Central memory CD4-positive, alpha-beta T cell (primary cell): ENCODE results near the gene UPK1A.

Experiments
- DNase-seq: peaks from one replicate; pipeline ENCODE4 v3.0.0; 2022

The UPK1A gene

DNA sequence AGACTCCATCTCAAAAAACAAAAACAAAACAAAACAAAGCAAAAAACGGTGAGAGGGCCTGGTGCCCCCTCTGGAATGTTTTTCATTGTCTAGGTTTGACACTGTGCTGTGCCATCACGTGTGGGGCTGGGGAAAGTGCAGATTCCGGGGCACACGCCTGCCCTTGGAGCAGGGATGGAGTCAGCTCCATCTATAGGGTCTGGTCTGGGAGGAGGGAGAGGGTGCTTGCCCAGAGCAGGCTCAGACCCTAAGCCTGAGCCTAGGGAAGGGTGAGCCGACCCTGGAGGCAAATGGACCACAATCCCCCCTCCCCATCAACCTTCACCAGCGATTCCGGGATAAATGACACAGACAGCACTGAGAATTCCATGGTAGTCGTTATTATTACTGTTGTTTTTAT is 27.1 kb downstream of the UPK1A start:
- DNase-seq, result no peak

DNA sequence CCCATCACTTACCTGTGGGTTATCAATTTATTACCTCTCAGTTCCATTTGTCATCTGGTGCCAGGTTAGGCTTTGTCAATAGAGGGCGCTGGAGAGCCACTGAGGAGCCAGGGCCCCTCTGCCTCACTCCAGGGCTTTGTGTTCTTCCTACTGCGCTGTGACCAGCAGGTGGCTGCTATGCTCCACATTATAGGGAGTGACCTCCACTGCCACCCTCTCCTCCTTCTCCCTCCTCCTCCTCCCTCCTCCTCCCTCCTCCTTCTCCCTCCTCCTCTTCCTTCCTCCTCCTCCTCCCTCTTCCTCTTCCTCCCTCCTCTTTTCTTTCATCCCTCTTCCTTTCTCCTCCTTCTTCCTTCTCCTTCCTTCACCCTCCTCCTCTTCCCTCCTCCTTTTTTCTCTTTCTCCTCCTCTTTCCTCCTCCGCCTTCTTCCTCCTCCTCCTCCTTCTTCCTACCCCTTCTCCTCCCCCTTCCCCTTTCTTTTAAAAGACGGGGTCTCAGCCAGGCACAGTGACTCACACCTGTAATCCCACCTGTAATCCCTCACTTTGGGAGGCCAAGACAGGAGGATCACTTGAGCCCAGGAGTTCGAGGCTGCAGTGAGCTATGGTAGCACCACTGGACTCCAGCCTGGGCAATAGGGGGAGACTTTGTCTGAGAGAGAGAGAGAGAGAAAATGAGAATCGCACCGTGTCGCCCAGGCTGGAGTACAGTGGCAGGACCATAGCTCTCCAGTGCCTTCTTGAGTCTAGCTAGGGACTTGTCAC is 27.7 kb downstream of the UPK1A start:
- peak; percentile 84 for DNase-seq

GRCh38 chr19:35695895-35696422 is 29.6 kb downstream of the UPK1A start:
- DNase-seq, result no peak

DNA sequence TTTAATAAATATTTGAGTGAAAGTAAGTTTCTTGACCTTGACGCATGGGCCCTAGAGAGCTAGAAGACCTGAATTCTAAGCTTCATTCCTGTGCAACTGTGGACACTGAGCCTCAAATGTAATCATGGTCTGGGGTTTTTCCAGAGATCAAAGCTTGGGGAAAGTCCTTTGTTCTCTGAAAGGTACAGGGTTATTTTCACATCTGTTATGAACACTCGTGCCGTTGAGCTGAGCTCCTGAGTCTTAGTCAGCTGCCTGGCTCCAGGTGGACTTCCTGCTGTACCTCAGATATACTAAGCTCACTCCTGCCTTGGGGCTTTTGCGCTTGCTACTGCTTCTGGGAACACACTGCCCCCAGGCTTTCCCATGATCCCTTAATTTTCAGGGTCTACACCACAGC is 30.5 kb downstream of the UPK1A start:
- DNase-seq, result no peak

DNA sequence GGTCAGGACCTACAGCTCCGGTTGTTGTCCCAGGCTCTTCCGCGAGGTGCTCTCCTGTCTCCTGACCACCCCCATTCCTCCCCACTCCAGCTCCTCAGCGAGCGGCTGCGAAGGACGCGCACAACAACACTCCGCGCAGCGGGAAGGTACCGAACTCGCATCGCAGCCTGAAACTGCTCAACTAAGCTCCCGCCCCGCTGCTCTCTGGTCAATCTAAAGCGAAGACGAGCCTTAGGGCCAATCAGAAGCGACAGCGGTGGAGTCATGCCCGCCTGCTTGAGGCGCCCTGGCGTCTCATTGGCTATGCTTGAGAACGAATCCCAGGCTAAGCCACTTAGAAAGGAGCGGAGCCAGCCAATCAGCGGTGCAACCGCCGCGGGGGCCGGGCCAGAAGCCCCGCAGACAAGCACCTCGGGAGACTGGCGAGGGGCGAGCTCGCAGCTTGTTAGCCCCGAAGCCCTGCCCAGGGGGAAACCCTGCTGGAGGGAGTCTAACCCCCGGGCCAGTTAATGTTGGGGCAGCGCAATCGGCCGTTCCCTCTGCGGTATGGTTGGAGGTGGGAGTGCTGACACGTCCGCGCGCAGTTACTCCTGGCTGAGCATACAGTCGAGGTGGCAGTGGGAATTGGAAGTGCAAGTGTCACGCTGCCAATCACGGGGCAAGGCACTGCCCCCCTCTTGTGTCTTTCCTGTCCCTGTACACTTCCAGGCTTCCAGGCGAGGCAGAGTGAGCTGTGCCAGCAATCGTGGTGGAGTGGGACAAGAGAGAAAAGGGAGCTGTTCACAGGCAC is 36.1 kb downstream of the UPK1A start:
- peak; percentile 89 for DNase-seq

- DNase-seq, result no peak
These were observed 37.0 kb downstream of the UPK1A start for GRCh38 chr19:35703343-35703742.

- no peak for DNase-seq
These were observed 37.9 kb downstream of the UPK1A start, which contains the start of gene ZBTB32 for GRCh38 chr19:35704218-35704617. TSS of gene ZBTB32 (plus strand) at chr19:35704558. CDS start at chr19:35714627, 10,069 bp downstream.

- no peak for DNase-seq
These were observed 42.1 kb downstream of the UPK1A start for GRCh38 chr19:35708391-35708790.

DNA sequence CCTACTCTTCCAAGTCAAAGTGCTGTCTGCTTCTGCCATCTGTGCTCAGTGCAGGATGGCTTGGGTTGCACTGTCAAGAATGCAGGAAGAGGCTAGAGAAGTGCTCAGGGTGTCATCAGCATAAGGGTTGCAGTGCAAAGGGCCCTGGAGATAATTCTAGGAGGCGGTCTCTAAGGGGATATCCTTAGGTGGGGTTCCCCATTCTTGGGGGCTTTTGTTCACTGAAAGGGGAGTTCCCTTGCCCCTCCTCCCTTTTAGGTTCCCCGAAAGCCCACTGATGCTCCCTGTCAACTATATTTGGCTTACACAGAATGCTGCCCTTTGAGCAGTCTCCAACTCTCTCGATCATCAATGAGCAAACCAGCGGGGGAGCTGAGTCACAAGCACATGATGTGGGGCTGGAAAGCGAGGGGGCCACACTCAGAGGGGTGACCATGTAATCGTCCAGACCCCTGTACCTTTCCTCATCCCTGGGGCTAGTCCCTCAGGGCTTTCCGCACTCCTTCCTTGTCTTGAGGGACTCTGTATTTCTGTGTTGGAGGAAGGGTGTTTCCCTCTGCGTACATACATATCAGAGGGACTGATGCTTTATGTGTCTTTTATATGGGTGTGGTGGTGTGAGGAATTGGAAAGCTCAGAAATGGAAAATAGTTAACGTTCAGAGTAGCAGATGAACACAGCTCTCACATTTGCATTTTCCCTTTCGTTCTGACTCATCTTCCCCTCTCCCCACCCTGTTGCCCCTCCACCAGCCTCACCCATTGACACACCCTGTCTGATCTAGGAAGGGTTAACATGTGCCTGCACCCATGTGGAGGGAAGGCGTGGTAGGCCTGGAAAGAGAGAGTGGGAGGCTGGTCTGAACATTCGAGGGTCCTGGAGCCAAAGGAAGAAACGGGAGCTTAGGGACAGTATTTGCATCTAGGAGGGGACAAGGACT is 44.7 kb downstream of the UPK1A start:
- DNase-seq, result no peak

DNA sequence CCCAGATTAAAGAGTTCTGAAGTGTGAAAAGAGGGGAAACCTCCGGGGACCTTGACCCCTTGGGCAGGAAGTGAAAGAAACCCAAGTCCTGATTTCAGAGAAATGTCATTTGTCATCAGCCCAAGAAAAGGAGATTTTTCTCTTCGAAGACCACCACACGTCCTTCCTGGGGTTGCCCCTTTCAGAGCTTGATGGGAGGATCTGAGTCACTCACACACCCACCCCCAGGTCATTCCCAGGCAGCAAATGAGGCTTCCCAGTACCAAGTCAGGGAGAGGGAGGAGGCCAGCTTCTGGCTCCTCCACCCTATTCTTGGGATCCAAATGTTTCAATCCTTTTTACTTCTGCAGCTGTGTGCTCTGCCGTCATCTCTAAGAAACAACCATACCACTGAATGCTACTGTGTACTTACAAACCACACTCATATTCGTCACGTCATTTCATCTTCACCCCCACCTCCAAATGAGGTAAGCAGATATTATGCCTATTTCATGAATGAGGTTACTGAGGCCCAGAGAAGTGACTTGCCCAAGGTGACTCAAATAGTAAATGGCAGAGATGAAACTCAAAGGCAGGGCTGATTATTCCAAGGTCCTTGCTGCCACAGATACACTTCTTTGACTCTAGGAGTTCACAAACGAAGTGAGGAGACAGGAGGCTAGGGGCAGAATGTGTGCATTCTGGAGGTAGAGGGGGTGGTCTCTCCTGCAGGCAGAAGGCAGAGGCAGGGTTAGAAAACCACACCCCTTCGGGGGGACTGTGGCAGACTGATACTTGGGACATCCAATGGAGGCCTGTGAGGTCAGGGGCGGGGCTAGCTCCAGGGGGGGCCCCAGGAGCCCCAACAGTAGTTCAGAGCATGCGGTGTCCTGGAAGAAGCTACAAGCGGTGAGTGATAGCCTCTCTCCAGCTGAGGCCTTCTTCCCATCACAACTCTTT is 46.5 kb downstream of the UPK1A start:
- peak; percentile 55 for DNase-seq

DNA sequence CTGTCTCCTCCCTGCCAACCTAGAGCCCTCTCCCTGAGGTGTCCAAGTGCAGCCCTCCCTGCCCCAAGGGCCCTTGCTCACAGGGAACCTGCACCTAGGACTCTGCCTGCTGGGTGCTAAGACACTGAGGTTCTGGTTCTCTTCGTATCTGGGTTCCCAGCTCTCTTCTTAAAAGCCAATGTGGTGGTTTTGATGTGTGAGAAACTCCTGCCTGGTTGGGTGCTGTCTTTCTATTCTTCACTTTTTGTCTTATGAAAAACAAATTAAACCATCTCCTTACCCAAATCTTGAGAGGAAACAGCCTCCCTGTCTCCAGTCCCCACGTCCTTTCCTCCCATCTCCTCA is 47.2 kb downstream of the UPK1A start:
- no peak for DNase-seq

- no peak for DNase-seq
These were observed 47.7 kb downstream of the UPK1A start for GRCh38 chr19:35713904-35714495.

DNA sequence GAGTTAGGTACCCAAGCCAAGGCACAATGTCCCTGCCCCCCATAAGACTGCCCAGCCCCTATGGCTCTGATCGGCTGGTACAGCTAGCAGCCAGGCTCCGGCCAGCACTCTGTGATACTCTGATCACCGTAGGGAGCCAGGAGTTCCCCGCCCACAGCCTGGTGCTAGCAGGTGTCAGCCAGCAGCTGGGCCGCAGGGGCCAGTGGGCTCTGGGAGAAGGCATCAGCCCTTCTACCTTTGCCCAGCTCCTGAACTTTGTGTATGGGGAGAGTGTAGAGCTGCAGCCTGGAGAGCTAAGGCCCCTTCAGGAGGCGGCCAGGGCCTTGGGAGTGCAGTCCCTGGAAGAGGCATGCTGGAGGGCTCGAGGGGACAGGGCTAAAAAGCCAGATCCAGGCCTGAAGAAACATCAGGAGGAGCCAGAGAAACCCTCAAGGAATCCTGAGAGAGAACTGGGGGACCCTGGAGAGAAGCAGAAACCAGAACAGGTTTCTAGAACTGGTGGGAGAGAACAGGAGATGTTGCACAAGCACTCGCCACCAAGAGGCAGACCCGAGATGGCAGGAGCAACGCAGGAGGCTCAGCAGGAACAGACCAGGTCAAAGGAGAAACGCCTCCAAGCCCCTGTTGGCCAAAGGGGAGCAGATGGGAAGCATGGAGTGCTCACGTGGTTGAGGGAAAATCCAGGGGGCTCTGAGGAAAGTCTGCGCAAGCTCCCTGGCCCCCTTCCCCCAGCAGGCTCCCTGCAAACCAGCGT is 48.5 kb downstream of the UPK1A start:
- DNase-seq, result no peak

- no peak for DNase-seq
These were observed 49.1 kb downstream of the UPK1A start for GRCh38 chr19:35715355-35715809.

DNA sequence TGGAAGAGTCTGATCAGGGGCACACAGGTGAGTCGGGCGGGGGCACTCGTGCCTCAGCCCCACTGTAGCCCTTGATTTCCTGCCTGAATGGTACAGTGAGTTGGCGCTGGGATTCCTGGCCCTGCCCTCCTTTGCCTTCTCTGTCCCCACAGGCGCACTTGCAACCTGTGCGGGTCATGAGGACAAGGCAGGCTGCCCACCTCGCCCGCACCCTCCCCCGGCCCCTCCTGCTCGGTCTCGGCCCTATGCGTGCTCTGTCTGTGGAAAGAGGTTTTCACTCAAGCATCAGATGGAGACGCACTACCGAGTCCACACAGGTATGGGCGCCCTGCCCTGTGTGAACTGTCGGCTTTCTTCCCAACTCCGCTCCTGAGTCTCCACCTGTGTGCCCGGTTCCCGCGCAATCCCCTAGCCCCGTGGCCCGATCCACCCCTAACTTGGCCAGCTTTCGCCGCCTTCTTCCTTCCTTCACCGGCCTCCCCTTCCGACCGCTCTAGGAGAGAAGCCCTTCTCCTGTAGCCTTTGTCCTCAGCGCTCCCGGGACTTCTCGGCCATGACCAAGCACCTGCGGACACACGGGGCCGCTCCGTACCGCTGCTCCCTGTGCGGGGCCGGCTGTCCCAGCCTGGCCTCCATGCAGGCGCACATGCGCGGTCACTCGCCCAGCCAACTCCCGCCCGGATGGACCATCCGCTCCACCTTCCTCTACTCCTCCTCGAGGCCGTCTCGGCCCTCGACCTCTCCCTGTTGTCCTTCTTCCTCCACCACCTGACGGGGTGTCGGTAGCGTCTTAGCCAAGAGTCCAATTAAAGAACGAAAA is 49.9 kb downstream of the UPK1A start:
- DNase-seq, result no peak

DNA sequence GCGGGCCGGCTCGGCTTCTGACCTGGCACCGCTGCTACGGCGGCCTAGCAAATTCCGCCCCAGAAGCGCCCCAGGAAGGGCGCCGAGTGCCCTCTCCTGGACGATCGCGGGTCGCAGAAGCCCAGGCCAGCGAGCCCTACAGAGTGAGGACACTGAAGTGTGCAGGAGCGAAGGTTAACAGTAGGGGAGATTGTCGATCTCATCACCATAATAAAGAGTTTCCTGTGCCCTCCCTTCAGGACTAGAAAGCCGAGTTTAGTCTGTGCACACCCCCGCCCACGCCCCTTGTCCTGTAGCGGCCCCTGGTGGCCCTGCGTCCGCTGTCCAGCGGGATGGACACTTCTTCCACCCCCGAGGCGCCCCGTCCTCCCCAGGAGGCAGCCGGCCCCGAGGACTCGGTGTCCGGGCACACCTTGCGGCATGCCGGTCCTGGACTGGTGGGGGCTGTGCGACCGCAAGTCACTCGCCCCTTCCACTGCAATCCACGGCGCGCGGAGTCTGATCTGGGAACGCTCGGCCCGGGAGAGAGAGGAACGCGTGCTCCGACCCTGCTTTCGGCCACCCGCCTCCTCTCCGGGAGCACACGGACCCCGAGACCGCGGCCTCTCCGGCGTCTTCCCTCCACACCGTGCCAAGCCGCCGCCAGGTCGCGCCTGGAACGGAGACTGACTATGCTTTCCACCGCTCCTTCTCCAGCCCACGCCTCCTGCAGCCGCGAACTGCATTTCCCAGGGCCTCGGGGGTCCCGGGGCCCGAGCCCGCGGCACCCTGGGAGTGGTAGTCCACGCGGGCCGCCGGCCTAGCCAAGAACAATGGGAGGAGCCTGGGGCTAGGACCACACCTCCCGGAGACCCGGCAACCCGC is 50.7 kb downstream of the UPK1A start:
- peak; percentile 98 for DNase-seq

GRCh38 chr19:35717665-35718344 is 51.5 kb downstream of the UPK1A start, which contains the start of gene KMT2B:
TSS of gene KMT2B (plus strand) at chr19:35718003. CDS start at chr19:35718019, 16 bp downstream.
- DNase-seq, result no peak
